Muscle of leg (tissue), 11 donors: ENCODE results near the gene MYO1D. TPM values are rescaled to one million over a fixed set of nuclear protein-coding genes. Genes with fewer than 3 reads are reported as not detected.

Experiments
- DNase-seq: peaks from one replicate; pipeline ENCODE4 v3.0.0; 2013
- H3K27ac ChIP-seq: one replicate; pipeline ENCODE4 v1.5.1; 2013; ENCODE audit warnings: mild to moderate bottlenecking, low read length, control low read depth
- H3K27me3 ChIP-seq: one replicate; pipeline ENCODE4 v1.6.1; 2013; ENCODE audit warnings: low read length; ENCODE audit not compliant: control insufficient read depth, insufficient read depth
- H3K36me3 ChIP-seq: one replicate; pipeline ENCODE4 v1.6.1; 2013; ENCODE audit warnings: low read length; ENCODE audit not compliant: control insufficient read depth, insufficient read depth
- H3K4me1 ChIP-seq: one replicate; pipeline ENCODE4 v1.6.1; 2013; ENCODE audit warnings: low read length; ENCODE audit not compliant: control insufficient read depth, insufficient read depth
- H3K4me3 ChIP-seq: one replicate; pipeline ENCODE4 v1.5.1; 2013; ENCODE audit warnings: low read length, control low read depth
- H3K9me3 ChIP-seq: replicated peaks from 2 replicates; pipeline ENCODE4 v1.6.1; 2013; ENCODE audit warnings: low read depth, low read length; ENCODE audit not compliant: control insufficient read depth
- WGBS: methylation state at CpG from one replicate; pipeline ENCODE4 v1.1.5; 2013; ENCODE audit warnings: missing lambda C conversion rate; ENCODE audit not compliant: insufficient coverage; 5-methylcytosine and 5-hydroxymethylcytosine counted together
- polyA plus RNA-seq, 8 donors: library from polyadenylated mRNA; unstranded; fragments of 120-200 nt; gene quantifications; one replicate each; pipeline versions ENCODE4 v1.2.1 to v1.2.3, GENCODE V29; 2013; ENCODE audit warnings: inconsistent platforms in 1 of 8, low replicate concordance in 1 of 8; ENCODE audit not compliant: insufficient read length in 8 of 8, insufficient read depth in 1 of 8
- total RNA-seq: library from RNA; stranded (reverse); fragments of 120-200 nt; gene quantifications from one replicate; pipeline ENCODE4 v1.2.4, GENCODE V29; 2013

Gene MYO1D
- total and polyA plus RNA-seq, 9 donors = 4.2 to 10.2 (median 5.4) TPM

DNA sequence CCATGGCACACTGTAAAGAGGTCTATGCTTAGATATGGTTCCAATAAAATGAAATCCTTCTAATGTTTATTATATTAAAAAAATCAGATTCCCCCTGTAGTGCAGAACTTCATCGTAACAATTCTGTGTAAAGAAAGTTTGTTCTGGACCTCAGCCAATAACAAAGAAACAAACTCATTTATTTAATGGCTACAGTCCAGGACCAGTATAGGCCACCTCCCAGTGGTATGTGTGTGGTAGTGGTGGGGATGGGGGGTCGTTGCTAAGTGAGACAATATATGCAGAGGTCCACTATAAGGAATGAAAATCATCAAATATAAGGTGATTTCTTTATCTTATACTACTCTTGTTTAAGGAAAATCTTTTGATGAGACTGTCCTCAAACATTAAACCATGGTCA is 253.7 kb downstream of the MYO1D start:
- Histone ChIP-seq H3K27ac (no peak overlapping the region), H3K9me3 (no peaks in the 10 kb centered on the region), H3K4me3 (no peak overlapping the region), H3K4me1 (peaks cover 10% of the 10 kb centered on the region), H3K27me3 (no peaks in the 10 kb centered on the region), H3K36me3 (no peaks in the 10 kb centered on the region)
- WGBS = no CpG with 5 or more reads among the region's 2 CpGs
- DNase-seq = no peak

DNA sequence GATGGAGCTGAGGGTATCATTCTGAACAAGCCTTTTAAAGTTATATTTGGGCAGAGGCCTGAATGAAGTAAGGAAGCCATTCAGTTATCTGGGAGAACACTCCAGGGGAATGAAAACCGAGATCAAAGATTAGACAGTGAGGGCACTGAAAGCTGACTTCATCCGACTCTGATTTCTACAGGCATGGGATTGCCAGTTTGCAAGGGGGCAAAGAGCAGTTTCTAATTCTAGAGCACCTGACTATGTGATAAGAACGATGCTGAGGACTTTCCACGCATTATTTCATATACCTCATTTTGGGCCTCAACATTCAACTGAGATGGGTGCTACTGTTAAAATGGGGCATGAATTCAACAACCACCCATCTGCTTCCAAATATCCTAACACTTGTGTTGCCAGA is 254.4 kb downstream of the MYO1D start:
- no peak overlapping the region for H3K27ac ChIP-seq
- no peaks in the 10 kb centered on the region for H3K9me3 ChIP-seq
- no peaks in the 10 kb centered on the region for H3K27me3 ChIP-seq
- DNase-seq = no peak
- WGBS = 82% methylated on average over 2 of the region's 4 CpGs
- H3K36me3 ChIP-seq = no peaks in the 10 kb centered on the region
- H3K4me3 ChIP-seq = no peak overlapping the region
- peaks cover 10% of the 10 kb centered on the region for H3K4me1 ChIP-seq

DNA sequence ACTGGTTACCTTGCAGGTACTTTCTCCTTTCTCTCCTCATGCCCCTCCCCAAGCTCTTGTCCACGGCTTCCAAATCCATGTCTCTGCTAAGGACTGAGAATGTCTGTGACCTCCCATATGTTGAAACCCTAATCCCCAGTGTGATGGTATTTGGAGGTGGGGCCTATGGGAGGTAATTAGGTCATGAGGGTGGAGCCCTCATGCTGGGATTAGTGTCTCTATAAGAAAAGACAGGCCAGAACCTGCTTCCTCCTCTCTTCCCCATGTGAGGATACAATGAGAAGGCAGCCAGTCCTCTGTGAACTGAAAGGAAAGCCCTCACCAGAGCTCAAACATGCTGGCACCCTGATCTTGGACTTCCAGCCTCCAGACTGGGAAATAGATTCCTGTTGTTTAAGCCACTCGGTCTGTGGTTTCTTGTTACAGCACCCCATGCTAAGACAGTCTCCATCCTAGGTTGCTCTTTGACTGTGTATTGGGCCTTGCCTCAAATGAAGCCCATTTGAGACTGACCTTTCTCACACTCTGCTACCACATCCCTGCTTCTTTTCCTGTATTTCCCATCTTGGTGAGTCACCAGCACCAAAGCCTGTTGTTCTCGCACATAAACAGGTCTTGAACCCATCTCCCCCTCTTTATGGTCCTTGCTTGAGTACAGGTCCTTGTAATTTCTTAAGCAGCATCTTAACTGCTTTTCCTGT is 255.2 kb downstream of the MYO1D start:
- H3K36me3 ChIP-seq = no peaks in the 10 kb centered on the region
- 60% methylated on average over 2 of the region's 3 CpGs for WGBS

DNA sequence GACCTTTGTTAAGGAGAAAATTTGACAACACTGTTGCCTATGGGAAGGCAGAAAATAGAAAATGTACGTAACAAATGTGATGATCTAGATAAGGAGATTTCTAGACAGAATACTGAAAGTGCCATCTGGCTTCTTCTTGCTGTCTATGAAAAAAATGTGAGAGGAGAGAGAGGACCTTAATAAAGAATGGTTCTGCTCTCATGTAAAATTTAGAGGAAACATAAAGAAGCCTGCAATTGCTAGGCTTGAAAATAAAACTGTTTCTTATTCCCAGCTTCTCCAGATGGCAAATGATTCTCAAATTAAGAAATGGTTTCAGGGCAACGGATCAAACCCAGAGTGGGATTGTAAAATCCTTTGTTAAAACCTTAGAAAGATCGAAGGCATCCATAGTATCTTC is 261.6 kb downstream of the MYO1D start:
- no peaks in the 10 kb centered on the region for H3K27me3 ChIP-seq
- H3K9me3 ChIP-seq = no peaks in the 10 kb centered on the region
- 68% methylated on average over 2 of the region's 3 CpGs for WGBS
- H3K4me3 ChIP-seq = no peak overlapping the region
- DNase-seq = no peak
- no peaks in the 10 kb centered on the region for H3K4me1 ChIP-seq
- no peak overlapping the region for H3K27ac ChIP-seq
- H3K36me3 ChIP-seq = no peaks in the 10 kb centered on the region

More for the DNA sequence above, 255.2 kb downstream of the MYO1D start:
- Histone ChIP-seq H3K4me1 (peaks cover 7% of the 10 kb centered on the region), H3K27me3 (no peaks in the 10 kb centered on the region), H3K9me3 (no peaks in the 10 kb centered on the region), H3K27ac (no peak overlapping the region), H3K4me3 (no peak overlapping the region)
- DNase-seq = no peak

DNA sequence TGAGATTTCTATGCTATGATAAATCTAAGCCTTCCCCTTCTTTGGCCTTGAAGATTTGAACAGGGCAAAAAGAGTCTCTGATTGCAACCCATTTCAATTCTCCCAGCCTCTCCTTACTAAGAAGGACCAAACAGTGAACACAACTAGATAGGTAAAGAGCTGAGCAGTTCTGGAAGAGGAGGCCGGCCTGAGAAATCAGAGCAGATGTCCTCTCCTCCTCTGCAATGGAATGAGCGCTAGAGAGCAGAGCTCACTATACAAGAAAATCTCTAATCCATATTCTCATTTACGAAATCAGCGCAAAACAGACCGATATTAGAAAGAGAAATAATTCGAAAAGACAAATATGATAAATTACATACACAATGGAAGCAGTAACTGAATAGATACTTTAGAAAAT is 266.0 kb downstream of the MYO1D start:
- Histone ChIP-seq H3K9me3 (no peaks in the 10 kb centered on the region), H3K4me3 (no peak overlapping the region), H3K27ac (no peak overlapping the region), H3K36me3 (no peaks in the 10 kb centered on the region), H3K27me3 (no peaks in the 10 kb centered on the region), H3K4me1 (no peaks in the 10 kb centered on the region)
- WGBS = no CpG with 5 or more reads among the region's 6 CpGs
- no peak for DNase-seq

DNA sequence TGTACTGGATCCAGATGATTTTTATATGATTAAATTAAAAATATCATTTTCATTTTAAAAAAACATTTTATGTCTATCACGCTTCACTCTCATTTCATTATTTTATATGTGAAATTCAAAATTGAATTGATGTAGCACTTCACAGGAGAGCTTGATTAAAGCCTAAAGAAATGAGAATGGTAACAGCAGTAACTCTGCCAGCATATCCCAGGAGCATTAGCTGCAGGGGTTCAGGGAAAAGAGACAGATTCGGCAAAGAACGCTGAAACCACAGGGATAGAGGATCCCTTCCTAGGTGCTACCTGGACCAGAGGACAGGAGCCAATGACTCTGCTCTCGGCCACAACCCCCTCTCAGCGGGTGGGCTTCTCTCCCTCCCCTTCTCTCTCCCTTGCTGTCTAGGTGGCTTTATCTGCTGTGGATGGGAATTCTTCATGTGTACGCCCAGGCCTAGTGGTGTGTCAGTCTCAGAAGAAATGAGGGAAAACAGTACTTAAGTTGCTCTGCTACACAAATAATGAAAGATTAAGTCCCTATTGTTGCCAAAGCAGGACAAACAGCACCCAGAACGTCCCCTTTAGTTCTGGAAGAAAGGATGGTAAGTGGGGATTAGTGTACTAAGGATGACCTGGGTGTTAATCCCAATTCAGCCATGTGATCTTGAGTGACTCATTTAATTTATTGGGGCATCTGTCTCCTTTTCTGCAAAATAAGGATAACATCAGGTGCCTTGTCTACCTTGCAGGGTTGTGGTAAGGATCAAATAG is 266.9 kb downstream of the MYO1D start:
- 53% methylated on average over 3 of the region's 7 CpGs for WGBS

DNA sequence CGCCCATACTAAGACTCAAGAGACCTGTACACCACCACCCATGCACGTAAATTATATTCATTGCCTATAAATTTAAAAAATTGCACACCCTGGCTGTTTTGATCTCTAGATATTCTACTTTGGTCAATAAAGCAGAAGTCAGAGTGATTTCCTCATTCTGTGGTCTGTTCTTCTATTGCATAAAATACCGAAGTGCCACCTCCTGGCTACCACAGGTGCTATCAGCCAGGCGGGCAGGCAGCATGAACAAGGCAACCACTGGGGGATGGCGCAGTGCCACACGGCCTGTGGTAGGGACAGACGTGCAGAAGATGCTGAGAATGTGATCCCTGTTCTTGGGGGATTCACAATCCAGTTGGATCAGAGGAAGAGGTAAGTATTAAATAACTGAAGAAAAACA is 267.8 kb downstream of the MYO1D start:
- H3K4me3 ChIP-seq = no peak overlapping the region
- WGBS = 74% methylated on average over 3 of the region's 7 CpGs

More for the DNA sequence above, 266.9 kb downstream of the MYO1D start:
- DNase-seq = no peak
- no peak overlapping the region for H3K4me3 ChIP-seq
- H3K4me1 ChIP-seq = no peaks in the 10 kb centered on the region
- no peaks in the 10 kb centered on the region for H3K27me3 ChIP-seq
- no peaks in the 10 kb centered on the region for H3K36me3 ChIP-seq
- H3K9me3 ChIP-seq = no peaks in the 10 kb centered on the region
- no peak overlapping the region for H3K27ac ChIP-seq

DNA sequence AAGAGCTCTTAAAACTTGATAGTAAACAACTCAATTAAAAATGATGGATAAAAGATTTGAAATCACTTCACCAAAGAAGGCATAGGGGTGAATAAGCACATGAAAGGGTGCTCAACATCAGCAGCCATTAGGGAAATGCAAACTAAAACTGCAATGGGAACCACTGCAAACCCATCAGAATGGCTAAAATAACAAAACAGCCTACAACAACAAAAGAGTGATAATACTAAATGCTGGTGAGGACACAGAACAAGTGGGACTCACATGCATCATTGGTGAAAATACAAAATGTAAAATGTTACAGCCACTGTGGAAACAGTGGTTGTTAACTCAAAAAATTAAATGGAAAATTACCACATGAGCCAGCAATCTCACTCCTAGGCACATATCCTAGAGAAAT is 268.7 kb downstream of the MYO1D start:
- DNase-seq = no peak

More for the DNA sequence above, 267.8 kb downstream of the MYO1D start:
- Histone ChIP-seq H3K9me3 (no peaks in the 10 kb centered on the region), H3K4me1 (no peaks in the 10 kb centered on the region), H3K36me3 (no peaks in the 10 kb centered on the region), H3K27me3 (no peaks in the 10 kb centered on the region), H3K27ac (no peak overlapping the region)
- no peak for DNase-seq

DNA sequence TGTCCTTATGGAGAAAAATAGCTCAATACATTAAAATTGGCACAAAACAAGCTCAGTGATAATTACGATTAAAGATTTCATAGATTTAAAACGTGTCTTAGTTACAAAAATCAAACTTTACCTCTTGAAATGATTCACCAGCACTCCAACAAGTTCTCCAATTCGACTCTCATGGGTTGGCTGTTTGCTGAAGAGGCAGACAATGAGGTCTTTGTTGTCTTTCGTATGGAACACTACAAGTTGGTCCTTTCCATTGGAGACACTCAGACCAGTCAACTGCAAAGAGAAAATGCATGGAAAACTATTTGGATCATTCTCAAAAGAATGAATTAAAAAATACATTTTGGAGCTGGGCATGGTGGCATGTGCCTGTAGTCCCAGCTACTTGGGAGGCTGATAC is 272.0 kb downstream of the MYO1D start:
- Histone ChIP-seq H3K27me3 (no peaks in the 10 kb centered on the region), H3K9me3 (peaks cover 3% of the 10 kb centered on the region), H3K4me3 (no peak overlapping the region), H3K36me3 (no peaks in the 10 kb centered on the region), H3K27ac (no peak overlapping the region), H3K4me1 (no peaks in the 10 kb centered on the region)
- WGBS = 100% methylated on average over 1 of the region's 4 CpGs
- DNase-seq = no peak

More for the DNA sequence above, 268.7 kb downstream of the MYO1D start:
- Histone ChIP-seq H3K36me3 (no peaks in the 10 kb centered on the region), H3K9me3 (no peaks in the 10 kb centered on the region), H3K27me3 (no peaks in the 10 kb centered on the region), H3K4me1 (no peaks in the 10 kb centered on the region), H3K27ac (no peak overlapping the region), H3K4me3 (no peak overlapping the region)

DNA sequence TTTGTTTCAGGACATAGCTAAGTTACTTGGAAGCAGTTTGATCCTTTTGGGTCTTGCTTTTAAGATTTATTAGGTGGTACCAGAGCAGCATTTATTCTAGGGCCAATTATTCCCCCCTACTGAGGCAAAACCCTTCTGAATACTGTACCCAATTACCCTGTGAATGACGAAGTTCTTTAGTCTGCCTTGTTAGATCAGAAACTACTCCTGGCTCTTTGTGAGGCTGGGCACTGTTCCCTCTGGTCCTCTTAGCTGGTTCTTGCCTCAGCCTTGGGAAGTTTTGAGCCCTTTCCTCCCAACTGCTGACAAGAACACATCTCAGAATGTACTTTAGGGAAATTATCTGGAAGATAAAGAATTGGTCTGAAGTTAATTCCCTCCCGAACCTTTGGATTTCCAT is 274.5 kb downstream of the MYO1D start:
- Histone ChIP-seq H3K27me3 (no peaks in the 10 kb centered on the region), H3K36me3 (no peaks in the 10 kb centered on the region), H3K27ac (no peak overlapping the region), H3K9me3 (peaks cover 5% of the 10 kb centered on the region), H3K4me3 (no peak overlapping the region), H3K4me1 (no peaks in the 10 kb centered on the region)
- WGBS = 100% methylated on average over 1 of the region's 2 CpGs
- DNase-seq = no peak
